ENCODE results near the gene LBH. TPM values are rescaled to one million over a fixed set of nuclear protein-coding genes. Genes with fewer than 3 reads are reported as not detected.

The LBH gene
- total RNA-seq (2022) (126 and 159 TPM in 2 replicates), Bru-seq, nascent RNA (percentile 74 among the genes with signal in this experiment), BruChase-seq, experiment 1, labeled RNA remaining after a 2-hour chase (percentile 76 among the genes with signal in this experiment), BruChase-seq, experiment 2, labeled RNA remaining after a 6-hour chase (percentile 89 among the genes with signal in this experiment)
- long read RNA-seq, transcript LBH-201 (3 exons, 3,095 nt): major isoform, 199 of 265 reads
- long read RNA-seq, partial matches to known transcripts: 1 of 265 reads
- long read RNA-seq, other reads (novel, unspliced or antisense): 64 of 265 reads

DNA sequence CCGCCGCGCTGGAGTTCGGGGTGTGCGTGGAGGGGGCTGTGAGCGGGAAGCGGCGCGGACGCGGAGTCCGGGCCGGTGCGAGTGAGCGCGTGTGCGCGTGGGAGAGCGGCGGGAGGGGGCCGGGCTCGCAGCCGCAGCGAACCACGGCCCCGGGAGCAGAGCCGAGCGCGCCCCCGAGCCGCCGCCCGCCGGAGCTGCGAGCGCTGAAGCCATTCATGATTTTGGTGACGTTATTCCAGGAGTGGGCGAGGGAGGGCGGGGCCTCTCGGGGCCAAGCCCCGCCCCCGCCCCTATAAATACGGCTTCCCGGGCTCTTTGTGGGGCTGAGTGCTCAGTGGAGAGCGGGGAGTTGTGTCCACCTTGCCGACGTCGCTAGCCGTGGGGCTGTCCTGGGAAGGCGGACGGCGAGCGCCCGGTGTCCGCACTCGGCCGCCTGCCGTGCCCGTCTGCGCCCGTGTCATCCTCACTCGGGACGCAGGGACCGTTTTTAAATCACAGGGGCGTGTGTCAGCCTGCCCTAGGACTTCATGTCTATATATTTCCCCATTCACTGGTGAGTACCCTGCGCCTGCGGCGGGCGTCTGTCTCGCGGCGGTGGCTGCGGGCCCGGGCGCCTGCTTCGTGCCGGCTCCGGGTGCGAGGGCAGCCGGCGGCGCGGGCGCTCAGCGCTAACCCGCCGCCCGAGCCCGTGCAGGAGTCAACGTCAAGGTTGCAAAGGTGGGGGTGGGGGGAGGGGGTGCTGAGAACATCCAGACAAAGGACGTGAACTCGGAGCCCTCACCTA is at the start of gene LBH:
Gene LBH, plus strand, starts transcription at position 323 of the 784 bp plus-strand sequence. Its CDS starts 205 bp downstream, at position 528.
- Mint-ChIP-seq H3K27ac (ENCODE audit: unreplicated experiment) (peak within 1 kb of the TSS; percentile 67), H3K27me3 (ENCODE audit: insufficient read depth, unreplicated experiment) (no peaks in the 10 kb centered on the region), H3K4me3 (ENCODE audit: unreplicated experiment) (peak within 1 kb of the TSS; percentile 94), H3K9me3 (ENCODE audit: unreplicated experiment) (no peaks in the 10 kb centered on the region), H3K36me3 (ENCODE audit: insufficient read depth, unreplicated experiment) (peaks cover 55% of the 10 kb centered on the region), H3K4me1 (ENCODE audit: low read depth, unreplicated experiment) (peaks cover 30% of the 10 kb centered on the region)
- peak within 1 kb of the TSS; percentile 60 for H3K4me3 ChIP-seq (ENCODE audit: low read depth, low read length)
- H3K9me3 ChIP-seq: no peaks in the 10 kb centered on the region
- peaks cover 3% of the 10 kb centered on the region; the same call in 1 of the 2 replicates for H3K36me3 ChIP-seq (ENCODE audit: control insufficient read depth, insufficient read depth, low read length)
- no TSS peak for BruUV-seq (replicated peaks)
- TF ChIP-seq, protein P1, sequence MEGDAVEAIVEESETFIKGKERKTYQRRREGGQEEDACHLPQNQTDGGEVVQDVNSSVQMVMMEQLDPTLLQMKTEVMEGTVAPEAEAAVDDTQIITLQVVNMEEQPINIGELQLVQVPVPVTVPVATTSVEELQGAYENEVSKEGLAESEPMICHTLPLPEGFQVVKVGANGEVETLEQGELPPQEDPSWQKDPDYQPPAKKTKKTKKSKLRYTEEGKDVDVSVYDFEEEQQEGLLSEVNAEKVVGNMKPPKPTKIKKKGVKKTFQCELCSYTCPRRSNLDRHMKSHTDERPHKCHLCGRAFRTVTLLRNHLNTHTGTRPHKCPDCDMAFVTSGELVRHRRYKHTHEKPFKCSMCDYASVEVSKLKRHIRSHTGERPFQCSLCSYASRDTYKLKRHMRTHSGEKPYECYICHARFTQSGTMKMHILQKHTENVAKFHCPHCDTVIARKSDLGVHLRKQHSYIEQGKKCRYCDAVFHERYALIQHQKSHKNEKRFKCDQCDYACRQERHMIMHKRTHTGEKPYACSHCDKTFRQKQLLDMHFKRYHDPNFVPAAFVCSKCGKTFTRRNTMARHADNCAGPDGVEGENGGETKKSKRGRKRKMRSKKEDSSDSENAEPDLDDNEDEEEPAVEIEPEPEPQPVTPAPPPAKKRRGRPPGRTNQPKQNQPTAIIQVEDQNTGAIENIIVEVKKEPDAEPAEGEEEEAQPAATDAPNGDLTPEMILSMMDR (IDR thresholded peaks at IDR 0.05; ENCODE audit: insufficient read depth in 1 of 2, low read depth in 1 of 2, low read length in 1 of 2, severe bottlenecking in 1 of 2, unreplicated experiment in 1 of 2): peak in 1 of 2 experiments; percentile 10
- POLR2A ChIA-PET: interaction anchor here (0.6 to 4.4 kb wide), 15 partner anchors 9 to 561 kb away, joined by 3 to 41 read pairs (median 4); partner anchors contain the start of gene YPEL5
- intact Hi-C loops (cut with micrococcal nuclease; ENCODE audit: unreplicated experiment): loop anchor here (1.0 to 10.0 kb wide), 5 partner anchors 13 to 473 kb away; partner anchors contain the start of gene LCLAT1
- DNase-seq: peak; percentile 87 to 91
- CTCF ChIA-PET: interaction anchor here (0.6 to 3.9 kb wide), 9 partner anchors 11 to 480 kb away, joined by 3 to 27 read pairs (median 4); no protein-coding TSS in a partner anchor
- H3K4me1 ChIP-seq: peaks cover 28% of the 10 kb centered on the region
- H3K27me3 ChIP-seq (replicated peaks; ENCODE audit: control insufficient read depth, insufficient read depth, low read length): no peaks in the 10 kb centered on the region

DNA sequence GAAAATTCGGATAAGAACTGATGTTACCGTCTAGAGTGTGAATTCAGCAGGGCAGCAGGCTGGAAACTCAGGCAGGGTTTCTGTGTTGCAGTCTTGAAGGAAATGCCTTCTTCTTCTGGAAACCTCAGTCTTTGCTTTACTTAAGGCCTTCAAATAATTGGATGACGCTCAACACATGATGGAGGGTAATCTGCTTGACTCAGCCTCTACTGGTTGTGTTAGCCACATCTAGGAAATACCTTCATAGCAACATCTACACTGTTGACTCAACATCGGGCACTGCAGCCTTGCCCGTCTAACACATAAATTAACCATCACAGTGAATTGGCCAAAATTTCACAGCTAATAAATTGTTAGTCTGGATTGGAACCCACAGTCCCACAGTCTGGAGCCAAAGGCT is 47.3 kb upstream of the LBH start:
- no peak overlapping the region for H3K4me3 ChIP-seq (ENCODE audit: low read depth, low read length)
- peaks cover 3% of the 10 kb centered on the region for H3K9me3 Mint-ChIP-seq (ENCODE audit: unreplicated experiment)
- CTCF ChIA-PET: no interaction called here

DNA sequence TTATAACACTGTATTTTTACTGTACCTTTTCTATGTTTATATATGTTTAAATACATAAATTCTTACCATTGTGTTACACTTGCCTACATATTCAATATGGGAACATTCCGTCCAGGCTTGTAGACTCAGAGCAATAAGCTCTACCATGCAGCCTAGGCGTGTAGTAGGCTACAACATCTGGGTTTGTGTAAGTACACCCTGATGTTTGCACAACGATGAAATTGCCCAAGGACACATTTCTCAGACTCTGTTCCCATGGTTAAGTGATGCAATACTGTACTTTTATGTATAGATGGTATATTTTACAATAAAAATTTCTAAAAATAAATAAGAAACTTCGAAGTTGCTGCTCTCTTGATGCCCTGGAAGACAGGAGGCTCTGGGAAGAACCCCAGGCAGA is 46.2 kb upstream of the LBH start:
- H3K27me3 ChIP-seq (replicated peaks; ENCODE audit: control insufficient read depth, insufficient read depth, low read length): no peaks in the 10 kb centered on the region
- H3K4me3 ChIP-seq (ENCODE audit: low read depth, low read length): no peak overlapping the region
- BruUV-seq (replicated peaks): no TSS peak
- CTCF ChIA-PET: no interaction called here
- Mint-ChIP-seq H3K36me3 (ENCODE audit: insufficient read depth, unreplicated experiment) (no peaks in the 10 kb centered on the region), H3K27me3 (ENCODE audit: insufficient read depth, unreplicated experiment) (no peaks in the 10 kb centered on the region), H3K9me3 (ENCODE audit: unreplicated experiment) (peaks cover 12% of the 10 kb centered on the region), H3K4me3 (ENCODE audit: unreplicated experiment) (no peak overlapping the region), H3K27ac (ENCODE audit: unreplicated experiment) (no peak overlapping the region), H3K4me1 (ENCODE audit: low read depth, unreplicated experiment) (no peaks in the 10 kb centered on the region)
- intact Hi-C loops (cut with micrococcal nuclease; ENCODE audit: unreplicated experiment): no loop called here
- DNase-seq: peak in 1 of 2 experiments; percentile 40
- H3K4me1 ChIP-seq: no peaks in the 10 kb centered on the region; the same call in 1 of the 2 replicates
- TF ChIP-seq, protein P1 (IDR thresholded peaks at IDR 0.05; ENCODE audit: insufficient read depth in 1 of 2, low read depth in 1 of 2, low read length in 1 of 2, severe bottlenecking in 1 of 2, unreplicated experiment in 1 of 2): no peak
- H3K9me3 ChIP-seq: peaks cover 4% of the 10 kb centered on the region; the same call in 1 of the 2 replicates
- POLR2A ChIA-PET: no interaction called here
- no peaks in the 10 kb centered on the region for H3K36me3 ChIP-seq (ENCODE audit: control insufficient read depth, insufficient read depth, low read length)

More for the DNA sequence above, 47.3 kb upstream of the LBH start:
- POLR2A ChIA-PET: no interaction called here
- no peaks in the 10 kb centered on the region for H3K36me3 ChIP-seq (ENCODE audit: control insufficient read depth, insufficient read depth, low read length)
- Mint-ChIP-seq H3K27me3 (ENCODE audit: insufficient read depth, unreplicated experiment) (no peaks in the 10 kb centered on the region), H3K4me1 (ENCODE audit: low read depth, unreplicated experiment) (no peaks in the 10 kb centered on the region), H3K4me3 (ENCODE audit: unreplicated experiment) (no peak overlapping the region), H3K27ac (ENCODE audit: unreplicated experiment) (no peak overlapping the region), H3K36me3 (ENCODE audit: insufficient read depth, unreplicated experiment) (no peaks in the 10 kb centered on the region)
- no peaks in the 10 kb centered on the region; the same call in 1 of the 2 replicates for H3K4me1 ChIP-seq
- no TSS peak for BruUV-seq (replicated peaks)
- TF ChIP-seq, protein P1 (IDR thresholded peaks at IDR 0.05; ENCODE audit: insufficient read depth in 1 of 2, low read depth in 1 of 2, low read length in 1 of 2, severe bottlenecking in 1 of 2, unreplicated experiment in 1 of 2): no peak
- H3K9me3 ChIP-seq: no peaks in the 10 kb centered on the region
- H3K27me3 ChIP-seq (replicated peaks; ENCODE audit: control insufficient read depth, insufficient read depth, low read length): no peaks in the 10 kb centered on the region
- no peak for DNase-seq
- intact Hi-C loops (cut with micrococcal nuclease; ENCODE audit: unreplicated experiment): no loop called here

Data from Caco-2 (cell line).